Measurements from ENCODE around the gene RAB9B.
A peak's percentile ranks its signal among the peaks of the same experiment; 100 is the strongest.

RAB9B gene

GRCh38 chrX:103811858-103812257 is 20.2 kb downstream of the RAB9B start:
- no peak for DNase-seq

- no peak for DNase-seq
These were observed 25.1 kb downstream of the RAB9B start for GRCh38 chrX:103806862-103807474.

- DNase-seq = no peak
These were observed 26.2 kb downstream of the RAB9B start for GRCh38 chrX:103805860-103806259.

- DNase-seq = no peak
These were observed 31.7 kb downstream of the RAB9B start for GRCh38 chrX:103800318-103800717.

- no peak for DNase-seq
These were observed 34.4 kb downstream of the RAB9B start for GRCh38 chrX:103797691-103798090.

- no peak for DNase-seq
These were observed 37.9 kb downstream of the RAB9B start for GRCh38 chrX:103794119-103794518.

- no peak for DNase-seq
These were observed 38.5 kb downstream of the RAB9B start for GRCh38 chrX:103793545-103793940.

GRCh38 chrX:103792916-103793544 is 39.0 kb downstream of the RAB9B start:
- peak; percentile 72 for DNase-seq

- peak; percentile 50 for DNase-seq
These were observed 40.1 kb downstream of the RAB9B start for GRCh38 chrX:103791826-103792485.

GRCh38 chrX:103791228-103791627 is 40.8 kb downstream of the RAB9B start:
- no peak for DNase-seq

- no peak for DNase-seq
These were observed 43.1 kb downstream of the RAB9B start for GRCh38 chrX:103789004-103789403.

GRCh38 chrX:103783971-103784370 is 48.1 kb downstream of the RAB9B start:
- DNase-seq = no peak

GRCh38 chrX:103783196-103783595 is 48.9 kb downstream of the RAB9B start:
- DNase-seq = no peak

GRCh38 chrX:103782640-103783039 is 49.4 kb downstream of the RAB9B start:
- no peak for DNase-seq

GRCh38 chrX:103781706-103782105 is 50.4 kb downstream of the RAB9B start:
- no peak for DNase-seq

GRCh38 chrX:103781062-103781402 is 51.0 kb downstream of the RAB9B start:
- no peak for DNase-seq

- DNase-seq = no peak
These were observed 51.6 kb downstream of the RAB9B start for GRCh38 chrX:103780336-103781061.

GRCh38 chrX:103779141-103779789 is 52.8 kb downstream of the RAB9B start:
- peak; percentile 31 for DNase-seq

- DNase-seq = no peak
These were observed 55.5 kb downstream of the RAB9B start, which contains the start of gene PLP1 for GRCh38 chrX:103776546-103776945. TSS of gene PLP1 (plus strand) at chrX:103776840. CDS start at chrX:103776996, 156 bp downstream.

GRCh38 chrX:103774070-103774642 is 57.9 kb downstream of the RAB9B start:
- peak; percentile 54 for DNase-seq

- no peak for DNase-seq
These were observed 58.6 kb downstream of the RAB9B start for GRCh38 chrX:103773445-103773844.
